Skeletal muscle tissue (tissue), 4 donors: ENCODE measurements around the gene CD209. TPM values are rescaled to one million over a fixed set of nuclear protein-coding genes. Genes with fewer than 3 reads are reported as not detected.
"Not testable (repeated sequence)": the region's sequence is repeated elsewhere in the genome, so short reads cannot be mapped to it uniquely, and the experiment has no call there.

Experiments
- H3K27ac ChIP-seq: one replicate; pipeline ENCODE4 v1.7.0; 2013; ENCODE audit warnings: mild to moderate bottlenecking, low read depth, low read length, inconsistent platforms
- H3K27me3 ChIP-seq, 3 donors: one replicate each; pipeline ENCODE4 v1.7.0; 2013; ENCODE audit warnings: low read length in 3 of 3; ENCODE audit not compliant: control insufficient read depth in 3 of 3, insufficient read depth in 3 of 3
- H3K36me3 ChIP-seq, 3 donors: one replicate each; pipeline ENCODE4 v1.7.0; 2013; ENCODE audit warnings: low read length in 3 of 3; ENCODE audit not compliant: control insufficient read depth in 3 of 3, insufficient read depth in 3 of 3
- H3K4me1 ChIP-seq, 3 donors: one replicate each; pipeline ENCODE4 v1.7.0; 2013; ENCODE audit warnings: low read length in 3 of 3, mild to moderate bottlenecking in 3 of 3; ENCODE audit not compliant: control insufficient read depth in 3 of 3, insufficient read depth in 3 of 3
- H3K4me3 ChIP-seq, 3 donors: one replicate each; pipeline ENCODE4 v1.7.0; 2013; ENCODE audit warnings: low read length in 3 of 3
- H3K9ac ChIP-seq, 3 donors: one replicate each; pipeline ENCODE4 v1.7.0; 2013; ENCODE audit warnings: low read length in 3 of 3, mild to moderate bottlenecking in 3 of 3, moderate library complexity in 2 of 3, low read depth in 1 of 3
- H3K9me3 ChIP-seq, 3 donors: one replicate each; pipeline ENCODE4 v1.7.0; 2013; ENCODE audit warnings: low read length in 3 of 3; ENCODE audit not compliant: control insufficient read depth in 3 of 3
- total RNA-seq: library from RNA; depleted of rRNA; stranded (reverse); fragments of >200 nt; gene quantifications from one replicate; pipeline ENCODE4 v1.2.3, GENCODE V29; 2014
- donor health status: Osteomylitis.

Gene CD209
- total RNA-seq, 1 donor from 2014 or later = 5.2 TPM

DNA sequence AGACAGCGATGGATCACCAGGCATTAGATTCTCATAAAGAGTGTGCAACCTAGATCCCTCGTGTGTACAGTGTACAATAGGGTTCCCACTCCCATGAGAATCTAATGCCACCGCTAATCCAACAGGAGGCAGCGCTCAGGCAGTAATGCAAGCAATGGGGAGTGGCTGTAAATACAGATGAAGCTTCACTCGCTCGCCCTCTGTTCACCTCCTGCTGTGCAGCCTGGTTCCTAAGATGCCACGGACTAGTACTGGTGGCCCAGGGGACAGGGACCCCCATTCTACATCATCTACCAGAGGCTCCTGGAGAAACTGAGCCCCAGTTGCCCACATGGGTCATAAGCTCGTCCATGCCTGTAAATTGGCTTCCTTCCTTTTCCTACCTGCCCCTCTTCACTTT is 23.7 kb upstream of the CD209 start:
- Histone ChIP-seq H3K4me3 (no peak overlapping the region), H3K9ac (no peak overlapping the region), H3K36me3 (no peaks in the 10 kb centered on the region), H3K4me1 (no peaks in the 10 kb centered on the region), H3K27ac (no peak overlapping the region), H3K9me3 (no peaks in the 10 kb centered on the region), H3K27me3 (peaks cover 0 to 20% (median 12%) of the 10 kb centered on the region in 3 donors)

- H3K27me3 ChIP-seq = peaks cover 0 to 15% (median 10%) of the 10 kb centered on the region in 3 donors
- no peaks in the 10 kb centered on the region for H3K36me3 ChIP-seq
- H3K4me3 ChIP-seq = no peak overlapping the region
- H3K4me1 ChIP-seq = no peaks in the 10 kb centered on the region
- no peaks in the 10 kb centered on the region for H3K9me3 ChIP-seq
- H3K9ac ChIP-seq = no peak overlapping the region
- H3K27ac ChIP-seq = no peak overlapping the region
Measured at GRCh38 chr19:7769171-7769570, 21.8 kb upstream of the CD209 start.

GRCh38 chr19:7767487-7767886 is 20.2 kb upstream of the CD209 start:
- Histone ChIP-seq H3K27ac (no peak overlapping the region), H3K27me3 (peaks cover 0 to 14% (median 10%) of the 10 kb centered on the region in 3 donors), H3K9ac (no peak overlapping the region), H3K36me3 (no peaks in the 10 kb centered on the region), H3K4me1 (no peaks in the 10 kb centered on the region), H3K9me3 (no peaks in the 10 kb centered on the region), H3K4me3 (no peak overlapping the region)

DNA sequence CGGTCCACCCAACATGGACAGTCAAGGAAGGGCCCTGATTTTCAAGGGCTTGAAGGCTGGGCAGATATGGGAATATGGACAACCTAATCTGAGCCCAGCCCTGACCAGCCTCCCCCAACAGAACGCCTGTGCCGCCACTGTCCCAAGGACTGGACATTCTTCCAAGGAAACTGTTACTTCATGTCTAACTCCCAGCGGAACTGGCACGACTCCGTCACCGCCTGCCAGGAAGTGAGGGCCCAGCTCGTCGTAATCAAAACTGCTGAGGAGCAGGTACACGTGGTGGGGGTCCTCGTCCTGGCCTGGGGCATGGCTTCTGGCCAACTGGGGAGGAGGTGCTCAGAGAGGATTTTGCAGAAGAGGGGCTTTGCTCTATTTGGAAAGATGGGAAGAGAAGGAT is 19.2 kb upstream of the CD209 start:
- H3K36me3 ChIP-seq = no peaks in the 10 kb centered on the region
- H3K9me3 ChIP-seq = no peaks in the 10 kb centered on the region
- no peak overlapping the region for H3K9ac ChIP-seq
- no peaks in the 10 kb centered on the region for H3K4me1 ChIP-seq
- H3K4me3 ChIP-seq = no peak overlapping the region
- H3K27me3 ChIP-seq = peaks cover 0 to 14% (median 10%) of the 10 kb centered on the region in 3 donors
- no peak overlapping the region for H3K27ac ChIP-seq

DNA sequence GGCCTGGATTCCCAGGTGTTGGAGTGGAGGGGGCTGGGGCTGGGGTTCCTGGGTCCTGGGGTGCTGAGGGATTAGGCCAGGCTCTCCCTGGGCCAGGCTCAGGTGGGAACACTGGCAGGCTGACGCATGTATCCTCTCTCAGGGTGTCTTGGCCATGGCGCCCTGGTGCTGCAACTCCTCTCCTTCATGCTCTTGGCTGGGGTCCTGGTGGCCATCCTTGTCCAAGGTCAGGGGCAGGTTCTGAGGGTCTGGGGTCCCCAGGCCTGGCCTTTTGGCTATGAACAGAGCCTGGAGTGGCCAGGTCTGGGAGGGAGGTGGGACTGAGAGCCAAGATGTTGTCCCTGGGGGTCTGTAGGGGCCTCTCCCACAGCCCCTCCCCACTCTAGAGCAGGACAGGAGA is 17.7 kb upstream of the CD209 start:
- H3K4me1 ChIP-seq, H3K9me3 ChIP-seq, H3K27ac ChIP-seq, H3K4me3 ChIP-seq, H3K9ac ChIP-seq, H3K36me3 ChIP-seq: not testable (repeated sequence)
- peaks cover 4 to 17% (median 7%) of the 10 kb centered on the region in 3 donors for H3K27me3 ChIP-seq

DNA sequence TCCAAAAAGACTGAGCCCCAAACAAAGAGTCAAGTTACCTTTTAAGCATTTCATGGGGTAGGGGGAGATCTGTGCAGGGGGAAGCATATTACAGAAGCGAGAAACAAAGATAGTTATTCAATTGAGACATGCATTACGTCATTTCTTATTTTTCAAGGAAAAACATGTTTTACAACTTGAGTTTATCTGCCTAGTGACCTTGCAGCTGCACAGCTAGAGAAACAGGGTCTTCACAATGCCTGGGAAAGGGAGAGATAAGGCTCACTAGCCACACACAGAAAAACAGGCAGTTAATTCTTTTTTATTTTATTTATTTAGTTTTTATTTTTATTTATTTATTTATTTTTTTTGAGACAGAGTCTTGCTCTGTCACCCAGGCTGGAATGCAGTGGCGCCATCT is 16.8 kb upstream of the CD209 start:
- not testable (repeated sequence) for H3K27ac ChIP-seq, H3K4me1 ChIP-seq, H3K9ac ChIP-seq, H3K4me3 ChIP-seq, H3K36me3 ChIP-seq
- Histone ChIP-seq H3K9me3 (peaks cover 0 to 10% (median 3%) of the 10 kb centered on the region in 3 donors), H3K27me3 (peaks cover 2 to 17% (median 4%) of the 10 kb centered on the region in 3 donors)

DNA sequence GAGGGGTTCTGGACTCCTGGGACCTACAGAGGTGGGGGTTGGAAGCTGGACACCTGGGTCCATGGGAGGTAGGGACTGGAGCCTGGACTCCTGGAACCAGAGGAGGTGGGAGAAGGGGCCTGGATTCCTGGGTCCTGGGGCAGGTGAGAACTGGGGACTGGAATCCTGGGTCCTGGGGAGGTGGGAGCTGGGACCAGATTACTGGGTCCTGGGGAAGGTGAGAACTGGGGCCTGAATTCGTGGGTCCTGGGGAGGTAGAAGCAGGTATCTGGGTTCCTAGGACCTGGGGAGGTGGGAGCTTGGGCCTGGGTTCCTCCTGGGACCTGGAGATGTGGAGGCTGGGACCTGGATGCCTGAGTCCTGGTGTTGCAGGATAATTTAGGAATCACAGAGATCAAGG is 16.4 kb upstream of the CD209 start:
- no peak overlapping the region for H3K9ac ChIP-seq
- no peak overlapping the region for H3K4me3 ChIP-seq
- H3K4me1 ChIP-seq = no peaks in the 10 kb centered on the region
- H3K27ac ChIP-seq = no peak overlapping the region
- H3K27me3 ChIP-seq = peaks cover 0 to 17% (median 4%) of the 10 kb centered on the region in 3 donors
- H3K9me3 ChIP-seq = peaks cover 0 to 10% (median 7%) of the 10 kb centered on the region in 3 donors
- no peaks in the 10 kb centered on the region for H3K36me3 ChIP-seq

- Histone ChIP-seq H3K9me3 (peaks cover 0 to 10% (median 9%) of the 10 kb centered on the region in 3 donors), H3K36me3 (no peaks in the 10 kb centered on the region), H3K9ac (no peak within 1 kb of the TSS), H3K4me3 (no peak within 1 kb of the TSS), H3K4me1 (no peaks in the 10 kb centered on the region), H3K27me3 (peaks cover 0 to 15% (median 4%) of the 10 kb centered on the region in 3 donors), H3K27ac (no peak within 1 kb of the TSS)
Measured at GRCh38 chr19:7762719-7763293, 15.5 kb upstream of the CD209 start, which contains the start of gene CLEC4M. Gene CLEC4M (plus strand): TSS chr19:7763243. CDS start chr19:7763267, 24 bp downstream.

DNA sequence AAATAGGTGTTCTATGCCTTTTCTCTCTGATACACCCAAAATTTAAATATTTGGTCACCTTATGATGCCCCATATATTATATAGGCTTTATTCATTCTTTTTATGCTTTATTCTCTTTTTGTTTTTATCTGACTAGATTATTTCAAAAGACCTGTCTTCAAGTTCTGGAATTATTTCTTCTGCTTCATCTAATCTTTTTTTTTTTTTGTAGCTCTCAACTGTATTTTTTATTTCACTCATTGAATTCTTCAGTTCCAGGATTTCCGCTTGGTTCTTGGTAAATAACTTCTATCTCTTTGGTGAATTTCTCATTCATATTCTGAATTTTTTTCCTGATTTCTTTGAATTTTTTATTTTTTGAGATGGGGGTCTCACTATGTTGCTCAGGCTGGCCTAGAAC is 11.8 kb upstream of the CD209 start:
- Histone ChIP-seq H3K4me3 (no peak overlapping the region), H3K36me3 (no peaks in the 10 kb centered on the region), H3K27me3 (peaks cover 0 to 12% (median 4%) of the 10 kb centered on the region in 3 donors), H3K9me3 (peaks cover 0 to 16% (median 15%) of the 10 kb centered on the region in 3 donors), H3K27ac (no peak overlapping the region), H3K4me1 (no peaks in the 10 kb centered on the region), H3K9ac (no peak overlapping the region)

GRCh38 chr19:7757358-7757757 is 10.0 kb upstream of the CD209 start:
- no peak overlapping the region for H3K9ac ChIP-seq
- H3K4me1 ChIP-seq = no peaks in the 10 kb centered on the region
- peaks cover 0 to 16% (median 15%) of the 10 kb centered on the region in 3 donors for H3K9me3 ChIP-seq
- H3K27me3 ChIP-seq = peaks cover 0 to 9% (median 4%) of the 10 kb centered on the region in 3 donors
- no peak overlapping the region for H3K4me3 ChIP-seq
- no peaks in the 10 kb centered on the region for H3K36me3 ChIP-seq
- no peak overlapping the region for H3K27ac ChIP-seq
